Lower lobe of right lung (tissue), 2 donors: ENCODE measurements around the gene ASB16. TPM values are rescaled to one million over a fixed set of nuclear protein-coding genes. Genes with fewer than 3 reads are reported as not detected.
A peak's percentile ranks its signal among the peaks of the same experiment; 100 is the strongest.
"Not testable (repeated sequence)": the region's sequence is repeated elsewhere in the genome, so short reads cannot be mapped to it uniquely, and the experiment has no call there.

ENCODE experiments used
- ATAC-seq, 2 donors: fragments of 200-7000 bp; cut with Tn5 transposase; one replicate each; pipeline ENCODE4 v1.9.1; 2020 to 2022; ENCODE audit warnings: mild to moderate bottlenecking in 2 of 2, moderate library complexity in 2 of 2
- DNase-seq: peaks from one replicate; pipeline ENCODE4 v3.0.0-alpha.2; 2020
- H3K27ac ChIP-seq: fragments of 200-600 bp; one replicate; pipeline ENCODE4 v1.8.0; 2022
- H3K27me3 ChIP-seq: fragments of 200-600 bp; one replicate; pipeline ENCODE4 v1.8.0; 2022; ENCODE audit warnings: low read depth
- H3K36me3 ChIP-seq: fragments of 200-600 bp; one replicate; pipeline ENCODE4 v1.8.0; 2022; ENCODE audit warnings: mild to moderate bottlenecking
- H3K4me1 ChIP-seq: fragments of 200-600 bp; one replicate; pipeline ENCODE4 v1.8.0; 2022
- H3K4me3 ChIP-seq: fragments of 200-600 bp; one replicate; pipeline ENCODE4 v1.8.0; 2022; ENCODE audit warnings: mild to moderate bottlenecking
- H3K9me3 ChIP-seq: fragments of 200-600 bp; one replicate; pipeline ENCODE4 v1.8.0; 2022
- CTCF ChIP-seq: fragments of 200-600 bp; IDR thresholded peaks from one replicate; pipeline ENCODE4 v1.8.0; 2022; ENCODE audit warnings: antibody characterized with exemption, mild to moderate bottlenecking
- intact Hi-C: fragments of 100-400 bp; cut with DNase I; formaldehyde crosslinking; loops from one replicate; pipeline ENCODE4 v1.11.0; 2022
- total RNA-seq: library from RNA; stranded (reverse); fragmentation: NEBNext Ultra II Directional; extraction: Animal tissue kit (Norgen Biotek cat#: 25700); gene quantifications from one replicate; pipeline ENCODE4 v1.2.1, GENCODE V29; 2021
- donor health status: DM: no; HTN: yes; CAD: no; lungs with severe emphysema.

ASB16 gene
- total RNA-seq, 1 donor from 2014 or later = not detected

GRCh38 chr17:44133918-44134476 is 36.5 kb upstream of the ASB16 start:
- Histone ChIP-seq H3K9me3 (no peaks in the 10 kb centered on the region), H3K27ac (no peak overlapping the region), H3K36me3 (no peaks in the 10 kb centered on the region), H3K27me3 (no peaks in the 10 kb centered on the region), H3K4me3 (no peak overlapping the region), H3K4me1 (peaks cover 12% of the 10 kb centered on the region)
- no peak for DNase-seq
- ATAC-seq = no peak
- TF ChIP-seq CTCF = no peak
- intact Hi-C loops = no loop called here

DNA sequence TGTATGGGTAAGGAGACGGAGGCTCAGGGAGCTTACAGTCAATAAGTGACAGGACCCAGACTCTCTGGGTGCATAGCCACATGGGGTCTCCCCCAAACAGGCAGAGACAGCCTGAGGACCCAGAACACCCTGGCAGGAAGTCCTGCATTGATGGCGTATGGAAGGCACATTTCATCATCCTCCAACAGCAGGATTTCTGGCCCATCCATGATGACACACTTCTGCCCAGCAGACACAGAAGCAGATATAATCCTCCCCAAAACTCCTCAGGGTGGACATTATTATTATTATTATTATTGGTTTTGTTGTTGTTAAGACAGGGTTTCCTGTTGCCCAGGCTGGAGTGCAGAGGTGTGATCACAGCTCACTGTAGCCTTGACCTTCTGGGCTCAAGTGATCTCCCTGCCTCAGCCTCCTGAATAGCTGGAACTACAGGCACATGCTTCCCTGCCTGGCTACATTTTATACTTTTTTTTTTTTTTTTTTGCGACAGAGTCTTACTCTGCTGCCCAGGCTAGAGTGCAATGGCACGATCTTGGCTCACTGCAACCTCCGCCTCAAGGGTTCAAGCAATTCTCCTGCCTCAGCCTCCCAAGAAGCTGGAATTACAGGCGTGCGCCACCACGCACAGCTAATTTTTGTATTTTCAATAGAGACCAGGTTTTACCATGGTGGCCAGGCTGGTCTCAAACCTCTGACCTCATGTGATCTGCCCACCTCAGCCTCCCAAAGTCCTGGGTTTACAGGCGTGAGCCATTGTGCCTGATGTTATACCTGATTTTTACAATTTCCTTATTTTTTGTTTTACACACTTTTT is 35.5 kb upstream of the ASB16 start:
- no peak for ATAC-seq
- H3K9me3 ChIP-seq = no peaks in the 10 kb centered on the region

DNA sequence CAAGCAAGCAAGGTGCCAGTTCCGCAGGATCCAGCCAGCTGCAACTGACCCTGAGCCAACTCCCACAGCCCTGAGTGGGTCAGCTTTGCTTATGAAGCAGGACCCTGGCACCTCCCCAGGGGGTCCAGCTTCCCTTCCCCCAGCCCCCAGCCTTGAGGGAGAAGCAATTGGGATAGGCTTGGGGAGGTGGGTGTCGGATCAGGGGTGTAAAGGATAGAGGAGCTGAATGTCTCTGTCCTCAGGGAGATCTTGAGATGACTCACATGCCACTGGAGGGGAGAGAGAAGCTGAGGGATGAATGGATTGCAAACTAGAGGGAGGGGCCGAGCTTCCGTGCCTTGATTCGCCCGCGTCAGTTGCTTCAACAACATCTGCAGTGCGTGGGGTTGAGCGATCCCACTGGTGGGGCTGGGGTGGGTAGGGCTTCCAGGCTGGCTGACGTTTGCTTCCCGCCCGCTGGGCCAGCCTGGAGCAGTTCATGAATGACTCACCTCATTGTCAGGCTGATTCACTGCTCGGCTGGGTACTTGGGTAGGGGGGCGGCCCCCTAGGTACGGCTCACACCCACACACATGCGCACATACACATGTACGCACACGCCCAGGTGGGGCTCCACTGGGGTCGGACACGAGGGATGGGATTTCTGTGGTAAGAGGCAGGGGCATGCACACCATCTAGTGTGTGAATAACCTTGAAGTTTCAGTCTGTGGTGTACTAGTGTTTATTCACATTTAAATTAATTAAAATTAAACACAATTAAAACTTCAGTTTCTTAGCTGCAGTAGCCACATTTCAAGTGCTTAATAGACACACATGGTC is 32.4 kb upstream of the ASB16 start:
- ATAC-seq = peak; percentile 88 to 89
- peak overlapping the region; percentile 18 for H3K27ac ChIP-seq
- no peaks in the 10 kb centered on the region for H3K27me3 ChIP-seq
- intact Hi-C loops = no loop called here
- DNase-seq = peak; percentile 73
- H3K4me1 ChIP-seq = peaks cover 16% of the 10 kb centered on the region
- no peak overlapping the region for H3K4me3 ChIP-seq
- H3K9me3 ChIP-seq = no peaks in the 10 kb centered on the region
- no peak for TF ChIP-seq CTCF
- no peaks in the 10 kb centered on the region for H3K36me3 ChIP-seq

More for the DNA sequence above, 35.5 kb upstream of the ASB16 start:
- H3K4me3 ChIP-seq = no peak overlapping the region
- no peaks in the 10 kb centered on the region for H3K36me3 ChIP-seq
- no peak overlapping the region for H3K27ac ChIP-seq
- intact Hi-C loops = no loop called here
- H3K27me3 ChIP-seq = no peaks in the 10 kb centered on the region
- peaks cover 12% of the 10 kb centered on the region for H3K4me1 ChIP-seq
- no peak for TF ChIP-seq CTCF
- no peak for DNase-seq

DNA sequence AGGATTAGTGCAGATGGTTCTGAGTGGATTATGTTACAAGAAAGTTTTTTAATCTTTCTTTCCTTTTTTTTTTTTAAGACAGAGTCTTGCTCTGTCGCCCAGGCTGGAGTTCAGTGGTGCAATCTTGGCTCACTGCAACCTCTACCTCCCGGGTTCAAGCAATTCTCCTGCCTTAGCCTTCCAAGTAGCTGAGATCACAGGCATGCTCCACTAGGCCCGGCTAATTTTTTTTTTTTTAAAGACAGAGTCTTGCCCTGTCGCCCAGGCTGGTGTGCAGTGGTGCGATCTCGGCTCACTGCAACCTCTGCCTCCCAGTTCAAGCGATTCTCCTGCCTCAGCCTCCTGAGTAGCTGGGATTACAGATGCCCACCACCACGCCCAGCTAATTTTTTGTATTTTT is 26.6 kb upstream of the ASB16 start:
- H3K27ac ChIP-seq, DNase-seq, H3K27me3 ChIP-seq, H3K36me3 ChIP-seq, intact Hi-C loops, ATAC-seq, H3K9me3 ChIP-seq, H3K4me1 ChIP-seq, H3K4me3 ChIP-seq: not testable (repeated sequence)

DNA sequence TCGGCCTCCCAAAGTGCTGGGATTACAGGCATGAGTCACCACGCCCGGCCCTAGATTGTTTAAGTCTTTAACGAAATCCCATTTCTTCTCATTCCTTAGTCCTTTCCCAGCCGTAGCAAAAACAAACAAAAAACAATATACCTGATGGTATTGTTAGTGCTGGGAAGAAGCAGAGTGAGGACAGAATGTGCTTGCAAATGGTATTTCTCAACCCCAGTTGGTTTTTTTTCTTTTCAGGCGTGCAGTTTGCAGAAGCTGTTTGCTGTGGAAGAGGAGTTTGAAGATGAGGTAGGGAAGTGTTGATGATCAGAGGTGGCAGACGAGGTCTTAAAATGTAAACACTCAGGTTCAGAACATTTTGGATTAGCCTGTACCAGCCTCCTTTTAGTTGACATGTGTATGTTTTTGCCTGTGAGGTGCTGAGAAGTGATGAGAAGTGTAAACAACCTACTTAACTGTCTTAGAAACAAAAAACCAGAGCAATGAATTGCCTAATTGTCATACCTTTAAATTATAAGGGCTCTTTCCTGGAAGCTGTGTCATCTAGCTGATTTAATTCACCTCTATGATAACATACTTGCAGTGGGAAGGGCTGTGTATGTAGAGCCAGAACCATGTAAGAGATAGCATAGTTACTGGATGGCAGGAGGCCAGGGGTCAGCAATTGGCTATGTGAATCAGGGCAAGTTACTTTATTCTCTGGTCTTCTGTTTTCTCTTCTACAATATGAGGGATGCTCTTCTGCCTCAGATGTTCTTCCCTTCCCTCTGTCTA is 25.4 kb upstream of the ASB16 start:
- DNase-seq = no peak
- TF ChIP-seq CTCF = no peak
- ATAC-seq = no peak
- Histone ChIP-seq H3K36me3 (no peaks in the 10 kb centered on the region), H3K9me3 (no peaks in the 10 kb centered on the region), H3K27me3 (no peaks in the 10 kb centered on the region), H3K4me3 (no peak overlapping the region), H3K4me1 (peaks cover 4% of the 10 kb centered on the region), H3K27ac (no peak overlapping the region)
- intact Hi-C loops = no loop called here
